ENCODE results near the gene EXOC3L2. TPM values are rescaled to one million over a fixed set of nuclear protein-coding genes. Genes with fewer than 3 reads are reported as not detected.

The EXOC3L2 gene
- total and polyA plus RNA-seq, 2 experiments from 2014 or later: 1.3 TPM; not detected in 1

DNA sequence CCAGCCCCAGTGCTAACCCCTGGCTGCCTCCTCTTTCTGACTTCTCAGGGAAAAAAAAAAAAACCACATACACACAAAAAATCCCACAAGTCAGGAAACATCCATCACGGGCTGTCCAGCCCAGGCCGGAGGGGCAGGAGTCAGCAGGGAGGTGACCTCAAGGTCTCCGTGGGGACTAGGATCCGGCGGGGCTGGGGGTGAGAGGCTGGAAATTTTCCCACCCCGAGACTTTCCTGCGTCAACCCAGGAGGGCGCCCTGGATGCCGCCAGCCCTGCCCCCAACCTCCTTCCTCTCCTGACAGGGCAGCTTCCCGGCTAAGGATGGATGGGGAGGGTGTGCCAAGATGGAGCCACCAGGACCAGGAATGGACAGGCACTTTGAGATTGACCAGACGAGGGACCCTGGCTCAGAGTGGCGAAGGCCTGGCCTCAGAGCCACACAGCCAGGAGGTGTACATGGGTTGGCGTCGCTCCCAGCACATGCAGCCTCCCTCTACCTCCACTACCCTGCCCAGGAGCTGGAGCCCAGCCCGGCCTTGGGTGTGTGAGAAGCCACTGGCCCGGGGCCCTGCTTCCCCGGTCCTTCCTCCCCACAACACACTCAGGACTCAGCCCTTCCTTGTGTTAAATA is 33.3 kb downstream of the EXOC3L2 start:
- no peaks in the 10 kb centered on the region for H3K36me3 ChIP-seq (replicated peaks; ENCODE audit: insufficient read depth, low read depth)
- H3K9me2 ChIP-seq (replicated peaks; ENCODE audit: insufficient read depth): no peaks in the 10 kb centered on the region
- no peaks in the 10 kb centered on the region for H3K79me2 ChIP-seq
- TF ChIP-seq, protein P1, sequence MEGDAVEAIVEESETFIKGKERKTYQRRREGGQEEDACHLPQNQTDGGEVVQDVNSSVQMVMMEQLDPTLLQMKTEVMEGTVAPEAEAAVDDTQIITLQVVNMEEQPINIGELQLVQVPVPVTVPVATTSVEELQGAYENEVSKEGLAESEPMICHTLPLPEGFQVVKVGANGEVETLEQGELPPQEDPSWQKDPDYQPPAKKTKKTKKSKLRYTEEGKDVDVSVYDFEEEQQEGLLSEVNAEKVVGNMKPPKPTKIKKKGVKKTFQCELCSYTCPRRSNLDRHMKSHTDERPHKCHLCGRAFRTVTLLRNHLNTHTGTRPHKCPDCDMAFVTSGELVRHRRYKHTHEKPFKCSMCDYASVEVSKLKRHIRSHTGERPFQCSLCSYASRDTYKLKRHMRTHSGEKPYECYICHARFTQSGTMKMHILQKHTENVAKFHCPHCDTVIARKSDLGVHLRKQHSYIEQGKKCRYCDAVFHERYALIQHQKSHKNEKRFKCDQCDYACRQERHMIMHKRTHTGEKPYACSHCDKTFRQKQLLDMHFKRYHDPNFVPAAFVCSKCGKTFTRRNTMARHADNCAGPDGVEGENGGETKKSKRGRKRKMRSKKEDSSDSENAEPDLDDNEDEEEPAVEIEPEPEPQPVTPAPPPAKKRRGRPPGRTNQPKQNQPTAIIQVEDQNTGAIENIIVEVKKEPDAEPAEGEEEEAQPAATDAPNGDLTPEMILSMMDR (IDR thresholded peaks at IDR 0.05; ENCODE audit: poor library complexity): no peak
- TF ChIP-seq EZH2phosphoT487 (IDR thresholded peaks at IDR 0.05; ENCODE audit: low read depth, severe bottlenecking, unreplicated experiment) (no peak), EZH2 (IDR thresholded peaks at IDR 0.05; ENCODE audit: borderline replicate concordance) (no peak)
- H3K4me3 ChIP-seq: no peak overlapping the region
- no peaks in the 10 kb centered on the region for H3K9me3 ChIP-seq (ENCODE audit: low read depth)
- H4K20me1 ChIP-seq (ENCODE audit: insufficient read depth, poor library complexity, severe bottlenecking): no peaks in the 10 kb centered on the region
- no peak overlapping the region for H3K4me2 ChIP-seq
- no peak overlapping the region for H2AFZ ChIP-seq
- peaks cover 3% of the 10 kb centered on the region for H3K4me1 ChIP-seq (ENCODE audit: insufficient read depth)
- H3K27ac ChIP-seq: no peak overlapping the region
- WGBS (ENCODE audit: low lambda C conversion rate, missing lambda C conversion rate): 65% methylated on average over 16 of the region's 17 CpGs
- H3K27me3 ChIP-seq: peaks cover 31% of the 10 kb centered on the region
- DNase-seq (ENCODE audit: low spot score): no peak

DNA sequence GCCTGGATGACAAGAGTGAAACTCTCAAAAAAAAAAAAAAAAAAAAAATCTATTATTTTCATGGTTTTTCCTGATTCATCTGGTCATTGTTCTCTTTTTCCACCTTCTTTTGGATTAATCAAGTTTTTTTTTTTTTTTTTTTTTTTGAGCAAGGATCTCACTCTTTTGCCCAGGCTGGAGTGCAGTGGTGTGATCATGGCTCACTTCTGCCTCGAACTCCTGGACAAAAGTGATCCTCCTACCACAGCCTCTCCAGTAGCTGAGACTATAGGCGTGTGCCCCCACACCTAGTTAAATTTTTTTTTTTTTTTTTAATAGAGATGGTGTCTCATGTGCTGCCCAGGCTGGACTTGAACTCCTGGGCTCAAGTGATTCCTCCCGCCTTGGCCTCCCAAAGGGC is 38.9 kb downstream of the EXOC3L2 start:
- DNase-seq (ENCODE audit: low spot score): no peak
- no peaks in the 10 kb centered on the region for H3K9me2 ChIP-seq (replicated peaks; ENCODE audit: insufficient read depth)
- H3K27ac ChIP-seq: no peak overlapping the region
- H2AFZ ChIP-seq: no peak overlapping the region
- no peaks in the 10 kb centered on the region for H3K4me1 ChIP-seq (ENCODE audit: insufficient read depth)
- no peaks in the 10 kb centered on the region for H3K27me3 ChIP-seq
- 78% methylated on average over 3 of the region's 3 CpGs for WGBS (ENCODE audit: low lambda C conversion rate, missing lambda C conversion rate)
- H3K4me3 ChIP-seq: no peak overlapping the region
- TF ChIP-seq EZH2 (IDR thresholded peaks at IDR 0.05; ENCODE audit: borderline replicate concordance) (no peak), EZH2phosphoT487 (IDR thresholded peaks at IDR 0.05; ENCODE audit: low read depth, severe bottlenecking, unreplicated experiment) (no peak)
- TF ChIP-seq, protein P1 (IDR thresholded peaks at IDR 0.05; ENCODE audit: poor library complexity): no peak
- no peaks in the 10 kb centered on the region for H3K9me3 ChIP-seq (ENCODE audit: low read depth)
- no peak overlapping the region for H3K4me2 ChIP-seq
- H3K79me2 ChIP-seq: no peaks in the 10 kb centered on the region
- H3K36me3 ChIP-seq (replicated peaks; ENCODE audit: insufficient read depth, low read depth): no peaks in the 10 kb centered on the region
- no peaks in the 10 kb centered on the region for H4K20me1 ChIP-seq (ENCODE audit: insufficient read depth, poor library complexity, severe bottlenecking)

DNA sequence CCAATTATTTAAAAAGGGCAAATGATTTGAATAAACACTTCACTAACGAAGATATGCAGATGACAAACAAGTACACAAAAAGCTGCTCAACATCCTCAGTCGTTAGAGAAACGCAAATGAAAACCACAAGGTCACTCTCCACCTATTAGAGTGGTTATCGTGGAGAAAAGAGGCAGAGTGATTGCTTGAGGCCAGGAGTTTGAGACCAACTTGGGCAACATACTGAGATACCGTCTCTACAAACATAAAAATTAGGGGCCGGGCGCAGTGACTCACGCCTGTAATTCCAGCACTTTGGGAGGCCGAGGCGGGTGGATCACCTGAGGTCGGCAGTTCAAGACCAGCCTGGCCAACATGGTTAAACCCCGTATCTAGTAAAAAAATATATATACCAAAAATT is 39.4 kb downstream of the EXOC3L2 start:
- Histone ChIP-seq H3K36me3 (replicated peaks; ENCODE audit: insufficient read depth, low read depth) (no peaks in the 10 kb centered on the region), H3K4me1 (ENCODE audit: insufficient read depth) (no peaks in the 10 kb centered on the region), H3K9me3 (ENCODE audit: low read depth) (no peaks in the 10 kb centered on the region), H3K79me2 (no peaks in the 10 kb centered on the region), H4K20me1 (ENCODE audit: insufficient read depth, poor library complexity, severe bottlenecking) (no peaks in the 10 kb centered on the region), H3K27ac (no peak overlapping the region), H2AFZ (no peak overlapping the region), H3K9me2 (replicated peaks; ENCODE audit: insufficient read depth) (no peaks in the 10 kb centered on the region), H3K4me3 (no peak overlapping the region), H3K4me2 (no peak overlapping the region), H3K27me3 (no peaks in the 10 kb centered on the region)
- DNase-seq (ENCODE audit: low spot score): no peak
- TF ChIP-seq EZH2 (IDR thresholded peaks at IDR 0.05; ENCODE audit: borderline replicate concordance): no peak
- TF ChIP-seq, protein P1 (IDR thresholded peaks at IDR 0.05; ENCODE audit: poor library complexity): no peak
- no peak for TF ChIP-seq EZH2phosphoT487 (IDR thresholded peaks at IDR 0.05; ENCODE audit: low read depth, severe bottlenecking, unreplicated experiment)
- WGBS (ENCODE audit: low lambda C conversion rate, missing lambda C conversion rate): 77% methylated on average over 12 of the region's 12 CpGs

Data from hepatocyte (in vitro differentiated cells).